HG02759 (cell line): Measurements from ENCODE around the gene THEM4.
"Not testable (repeated sequence)": the region's sequence is repeated elsewhere in the genome, so short reads cannot be mapped to it uniquely, and the experiment has no call there.

Experiments
- ATAC-seq: cut with Tn5 transposase; IDR thresholded peaks from one replicate; pipeline ENCODE4 v1.9.1; 2021; ENCODE audit warnings: mild to moderate bottlenecking, moderate library complexity; ENCODE audit not compliant: unreplicated experiment

THEM4 gene

DNA sequence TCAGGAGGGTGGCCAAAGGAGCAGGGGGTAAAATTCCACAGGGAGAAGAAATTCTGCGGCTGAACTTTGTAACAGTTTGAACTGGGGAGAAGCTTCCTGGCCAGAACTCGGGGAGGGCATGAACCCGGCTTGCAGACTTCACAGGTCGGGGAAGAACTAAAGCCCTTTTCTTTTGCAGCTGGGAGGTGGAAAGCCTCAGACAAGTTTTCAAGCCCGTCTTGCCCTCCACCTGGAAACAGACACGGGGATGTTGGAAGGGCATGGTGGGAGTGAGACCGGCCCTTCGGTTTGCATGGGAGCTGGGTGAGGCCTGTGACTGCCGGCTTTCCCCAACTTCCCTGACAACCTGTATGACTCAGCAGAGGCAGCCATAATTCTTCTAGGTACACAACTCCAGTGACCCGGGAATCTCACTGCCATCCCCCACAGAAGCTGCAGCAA is 11.3 kb downstream of the THEM4 start:
- no peak for ATAC-seq

DNA sequence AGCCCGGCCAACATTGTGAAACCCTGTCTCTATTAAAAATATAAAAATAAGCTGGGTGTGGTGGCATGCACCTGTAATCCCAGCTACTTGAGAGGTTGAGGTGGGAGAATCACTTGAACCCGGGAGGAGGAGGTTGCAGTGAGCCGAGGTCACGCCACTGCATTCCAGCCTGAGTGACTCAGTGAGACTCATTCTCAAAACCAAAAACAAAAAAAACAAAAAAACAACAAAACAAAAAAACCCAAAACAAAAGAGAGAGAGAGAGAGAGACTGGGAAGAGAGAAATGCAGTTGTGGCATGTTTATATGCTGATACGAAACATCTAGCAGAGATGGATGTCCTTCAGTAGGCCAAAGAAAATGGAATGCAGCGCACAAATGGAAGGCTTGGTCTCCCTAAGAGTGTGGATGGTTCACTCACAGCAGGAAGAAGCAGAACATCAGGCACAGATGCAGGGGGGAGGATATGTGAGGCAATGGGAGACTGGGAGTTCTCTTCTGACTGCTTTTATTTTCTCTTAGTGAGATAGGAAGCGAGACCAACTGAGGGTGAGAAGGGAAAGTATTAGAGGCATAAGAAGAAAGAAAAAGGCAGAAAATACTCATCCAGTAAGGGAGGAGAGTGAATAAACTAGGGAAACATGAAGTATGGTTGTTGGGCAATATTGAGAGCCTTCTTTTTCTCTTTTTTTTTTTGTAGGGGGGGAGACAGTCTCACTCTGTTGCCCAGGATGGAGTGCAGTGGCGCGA is 16.0 kb downstream of the THEM4 start:
- no peak for ATAC-seq

DNA sequence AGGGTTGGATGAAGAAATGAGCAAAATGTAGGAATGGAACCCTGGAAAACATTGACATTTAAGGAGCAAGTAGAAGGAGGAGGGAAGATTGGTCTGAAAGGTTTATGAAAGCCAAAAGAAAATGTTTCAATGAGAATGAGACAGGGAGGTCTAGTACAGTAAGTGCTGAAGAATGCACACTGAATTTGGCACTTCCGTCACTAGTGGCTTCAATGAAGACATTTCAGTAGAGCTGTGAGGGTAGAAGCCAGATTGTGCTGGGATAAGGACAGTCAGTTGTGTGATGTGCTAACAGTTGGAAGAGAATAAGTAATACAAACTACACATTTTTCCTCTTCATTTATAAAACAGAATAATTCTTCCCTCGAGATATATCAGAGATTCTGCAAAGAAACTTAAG is 17.1 kb downstream of the THEM4 start:
- ATAC-seq = no peak

DNA sequence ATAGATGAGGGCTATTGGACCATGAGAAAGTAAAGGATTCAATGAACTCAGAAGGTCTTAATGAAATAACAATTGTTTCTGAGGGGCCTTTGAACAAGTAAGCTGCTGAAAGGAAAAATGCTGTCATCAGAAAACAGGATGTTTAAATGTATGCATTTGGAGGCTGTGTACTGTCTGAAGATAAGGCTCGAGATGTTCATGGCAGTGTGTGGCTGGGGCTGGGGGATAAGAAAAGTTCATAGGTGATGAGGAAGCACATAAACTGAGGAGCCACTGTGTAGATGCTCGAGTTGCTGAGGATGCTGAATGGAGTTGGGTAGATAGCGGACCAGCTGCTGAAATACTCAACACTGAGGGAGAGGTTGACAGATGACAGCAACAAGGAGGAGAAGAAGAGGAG is 17.8 kb downstream of the THEM4 start:
- ATAC-seq = no peak

DNA sequence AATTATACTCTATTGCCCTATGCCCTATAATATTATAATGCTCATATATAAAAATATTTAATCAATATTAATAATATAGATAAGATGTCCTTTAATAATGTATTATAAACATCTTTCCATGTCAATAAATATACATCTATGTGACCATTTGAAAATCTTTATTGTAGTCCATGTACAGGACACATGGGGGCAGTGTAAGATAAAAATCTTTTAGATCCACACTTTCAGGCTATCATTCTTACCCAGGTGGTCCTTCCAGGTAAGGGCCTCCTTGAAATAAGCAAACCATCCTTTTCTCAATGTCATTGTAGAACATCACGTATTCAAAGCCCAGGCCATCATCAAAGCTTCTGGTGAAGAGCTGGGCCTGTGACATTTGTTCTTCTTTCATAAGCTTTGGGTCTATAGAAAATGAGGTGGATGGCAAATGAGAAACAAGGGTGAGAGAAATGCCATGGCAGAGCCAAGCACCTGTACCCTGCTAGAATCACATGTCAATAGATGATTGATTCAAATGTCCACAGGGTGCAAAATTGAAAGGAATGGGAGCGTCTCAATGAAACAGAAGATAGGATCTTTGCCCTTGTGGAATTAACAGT is 20.2 kb downstream of the THEM4 start:
- no peak for ATAC-seq

DNA sequence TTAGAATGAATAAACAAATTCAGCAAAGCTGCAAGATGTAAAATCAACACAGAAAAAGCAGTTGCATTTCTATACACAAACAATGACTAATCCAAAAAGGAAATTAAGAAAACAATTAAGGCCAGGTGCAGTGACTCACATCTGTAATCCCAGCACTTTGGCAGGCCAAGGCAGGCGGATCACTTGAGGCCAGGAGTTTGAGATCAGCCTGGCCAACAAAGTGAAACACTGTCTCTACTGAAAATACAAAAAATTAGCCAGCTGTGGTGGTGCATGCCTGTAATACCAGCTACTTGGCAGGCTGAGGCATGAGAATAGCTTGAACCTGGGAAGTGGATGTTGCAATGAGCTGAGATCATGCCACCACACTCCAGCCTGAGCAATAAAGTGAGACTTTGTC is 22.3 kb downstream of the THEM4 start:
- ATAC-seq = no peak

DNA sequence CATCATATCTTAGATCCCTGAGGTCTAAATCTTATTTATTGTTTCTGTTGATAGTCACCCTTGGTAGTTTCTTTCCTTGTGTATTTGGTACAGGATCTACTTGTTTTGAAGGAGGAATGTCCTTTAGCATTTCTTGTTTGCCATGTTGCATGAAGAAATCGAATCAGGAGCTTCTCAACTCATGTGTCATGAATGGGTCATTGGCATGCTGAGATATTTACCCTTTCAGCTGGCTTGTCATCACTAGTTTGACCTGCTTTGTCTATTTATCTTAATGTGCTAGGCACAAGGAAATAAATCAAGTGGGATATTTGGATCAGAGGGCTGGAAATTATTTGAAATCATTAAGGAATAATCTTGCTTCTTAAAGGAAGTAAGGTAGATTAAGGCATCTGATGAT is 23.8 kb downstream of the THEM4 start:
- no peak for ATAC-seq

DNA sequence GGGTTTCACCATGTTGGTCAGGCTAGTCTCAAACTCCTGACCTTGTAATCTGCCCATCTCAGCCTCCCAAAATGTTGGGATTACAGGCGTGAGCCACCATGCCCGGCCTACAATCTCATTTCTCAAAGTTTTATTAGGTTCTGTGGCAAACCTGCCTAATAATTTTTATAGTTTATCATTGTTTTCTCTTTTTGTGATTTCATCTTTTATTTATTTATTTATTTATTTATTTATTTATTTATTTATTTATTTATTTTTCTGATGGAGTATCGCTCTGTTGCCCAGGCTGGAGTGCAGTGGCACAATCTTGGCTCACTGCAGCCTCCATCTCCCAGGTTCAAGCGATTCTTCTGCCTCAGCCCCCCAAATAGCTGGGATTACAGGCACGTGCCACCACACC is 24.4 kb downstream of the THEM4 start:
- not testable (repeated sequence) for ATAC-seq

DNA sequence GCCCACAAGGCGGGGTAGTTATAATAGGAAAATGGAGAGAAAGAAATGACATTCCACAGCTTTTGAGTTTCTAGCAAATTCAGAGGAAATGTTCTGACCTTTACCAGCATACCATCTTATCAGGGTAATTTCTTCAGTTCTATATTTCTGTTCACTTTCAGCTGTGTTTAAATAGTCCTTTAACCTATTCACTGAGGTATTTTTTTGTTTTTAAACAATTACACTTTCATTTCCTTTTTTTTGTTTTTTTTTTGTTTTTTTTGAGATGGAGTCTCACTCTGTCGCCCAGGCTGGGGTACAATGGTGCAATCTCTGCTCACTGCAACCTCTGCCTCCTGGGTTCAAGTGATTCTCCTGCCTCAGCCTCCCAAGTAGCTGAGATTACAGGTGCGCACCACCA is 24.9 kb downstream of the THEM4 start:
- ATAC-seq = not testable (repeated sequence)

DNA sequence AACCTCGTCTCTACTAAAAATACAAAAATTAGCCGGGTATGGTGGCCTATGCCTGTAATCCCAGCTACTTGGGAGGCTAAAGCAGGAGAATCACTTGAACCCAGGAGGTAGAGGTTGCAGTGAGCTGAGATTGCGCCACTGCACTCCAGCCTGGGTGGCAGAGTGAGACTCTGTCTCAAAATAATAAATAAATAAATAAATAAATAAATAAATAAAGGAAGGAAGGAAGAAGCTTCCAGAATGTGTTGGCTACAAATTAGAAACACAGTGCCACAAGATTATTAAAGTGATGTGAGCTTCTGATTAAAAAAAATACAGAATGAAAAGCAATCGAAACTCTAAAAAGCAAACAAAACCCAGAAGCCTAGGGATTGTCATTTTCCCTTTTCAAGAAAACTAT is 25.4 kb downstream of the THEM4 start:
- not testable (repeated sequence) for ATAC-seq

DNA sequence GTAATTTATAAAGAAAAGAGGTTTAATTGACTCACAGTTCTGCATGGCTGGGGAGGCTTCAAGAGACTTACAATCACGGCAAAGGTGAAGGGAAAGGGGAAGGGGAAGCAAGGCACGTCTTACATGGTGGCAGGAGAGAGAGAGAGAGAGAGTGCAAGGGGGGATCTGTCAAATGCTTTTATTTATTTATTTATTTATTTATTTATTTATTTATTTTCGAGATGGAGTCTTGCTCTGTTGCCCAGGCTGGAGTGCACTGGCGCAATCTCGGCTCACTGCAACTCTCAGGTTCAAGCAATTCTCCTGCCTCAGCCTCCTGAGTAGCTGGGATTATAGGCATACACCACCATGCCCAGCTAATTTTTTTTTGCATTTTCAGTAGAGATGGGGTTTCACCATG is 26.4 kb downstream of the THEM4 start:
- not testable (repeated sequence) for ATAC-seq

DNA sequence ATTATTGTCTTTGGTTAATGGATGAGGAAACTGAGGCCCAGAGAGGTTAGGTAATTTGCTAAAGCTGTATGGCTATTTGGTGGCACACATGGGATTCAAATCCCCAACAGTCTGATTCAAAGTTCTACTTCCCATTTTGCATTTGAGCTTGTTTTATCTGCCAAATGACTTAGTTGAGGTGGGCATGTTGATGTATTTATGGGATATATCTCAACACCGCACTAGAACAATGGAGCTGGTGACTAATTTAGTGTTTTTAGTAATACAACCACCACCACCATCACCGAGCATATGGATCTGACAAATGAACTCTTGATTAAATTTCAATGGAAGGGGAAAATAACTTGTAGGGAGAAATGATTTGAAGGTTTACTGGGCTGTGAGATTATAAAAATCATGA is 26.8 kb downstream of the THEM4 start:
- no peak for ATAC-seq

DNA sequence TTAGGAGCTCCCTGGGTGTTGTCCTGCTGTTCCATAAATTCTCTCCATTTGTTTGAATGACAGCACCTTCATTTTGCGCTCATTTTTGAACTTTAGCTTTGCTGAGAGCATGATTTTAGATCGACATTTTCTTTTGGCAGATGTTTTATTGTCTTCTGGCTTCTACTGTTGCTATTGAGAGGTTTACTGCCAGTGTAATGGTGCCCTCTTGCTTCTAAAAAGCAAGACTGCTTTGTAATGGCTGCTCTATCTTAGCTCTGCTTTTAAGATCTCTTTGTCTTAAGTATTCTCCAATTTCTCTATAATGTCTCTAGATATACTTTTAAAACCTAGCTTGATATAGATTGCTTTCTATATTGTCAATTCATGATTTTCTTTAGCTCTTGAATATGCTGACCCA is 27.8 kb downstream of the THEM4 start:
- no peak for ATAC-seq

DNA sequence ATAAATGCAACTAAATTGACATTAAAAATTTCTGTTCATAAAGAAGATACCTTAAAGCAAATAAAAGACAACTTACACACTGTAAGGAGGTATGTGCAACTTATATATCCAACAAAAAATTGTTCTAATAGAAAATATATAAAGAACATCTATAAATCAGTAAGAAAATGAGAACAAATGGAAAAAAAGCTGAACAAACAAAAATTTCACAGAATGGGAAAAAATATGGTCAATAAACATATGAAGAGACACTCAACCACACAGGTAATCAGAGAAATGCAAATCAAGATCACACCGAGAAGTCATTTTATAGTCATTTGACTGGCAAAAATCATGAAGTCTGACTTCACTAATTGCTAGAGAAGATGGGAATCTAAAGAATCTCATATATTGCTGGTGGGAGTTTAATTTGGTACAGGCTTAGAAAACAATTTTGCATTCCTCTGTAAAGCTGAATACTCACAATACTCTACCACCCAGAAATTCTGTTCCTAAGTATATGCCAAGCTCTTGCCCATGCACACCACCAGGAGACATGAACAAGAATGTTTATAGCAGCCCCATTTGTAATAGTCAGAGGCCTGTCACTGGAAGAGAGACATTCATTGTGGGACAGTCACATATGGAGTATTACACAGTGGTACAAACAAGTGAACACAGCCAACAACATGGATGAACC is 33.8 kb downstream of the THEM4 start:
- ATAC-seq = no peak

DNA sequence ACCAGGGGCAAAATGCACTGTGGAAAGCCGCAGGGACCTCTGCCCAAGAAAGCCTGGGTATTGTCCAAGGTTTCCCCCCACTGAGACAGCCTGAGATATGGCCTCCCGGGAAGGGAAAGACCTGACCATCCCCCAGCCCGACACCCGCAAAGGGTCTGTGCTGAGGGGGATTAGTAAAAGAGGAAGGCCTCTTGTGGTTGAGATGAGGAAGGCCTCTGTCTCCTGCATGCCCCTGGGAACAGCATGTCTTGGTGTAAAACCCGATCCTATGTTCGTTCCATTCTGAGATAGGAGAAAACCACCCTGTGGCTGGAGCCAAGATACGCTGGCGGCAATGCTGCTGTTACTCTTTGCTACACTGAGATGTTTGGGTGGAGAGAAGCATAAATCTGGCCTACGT is 36.5 kb downstream of the THEM4 start:
- ATAC-seq = not testable (repeated sequence)

DNA sequence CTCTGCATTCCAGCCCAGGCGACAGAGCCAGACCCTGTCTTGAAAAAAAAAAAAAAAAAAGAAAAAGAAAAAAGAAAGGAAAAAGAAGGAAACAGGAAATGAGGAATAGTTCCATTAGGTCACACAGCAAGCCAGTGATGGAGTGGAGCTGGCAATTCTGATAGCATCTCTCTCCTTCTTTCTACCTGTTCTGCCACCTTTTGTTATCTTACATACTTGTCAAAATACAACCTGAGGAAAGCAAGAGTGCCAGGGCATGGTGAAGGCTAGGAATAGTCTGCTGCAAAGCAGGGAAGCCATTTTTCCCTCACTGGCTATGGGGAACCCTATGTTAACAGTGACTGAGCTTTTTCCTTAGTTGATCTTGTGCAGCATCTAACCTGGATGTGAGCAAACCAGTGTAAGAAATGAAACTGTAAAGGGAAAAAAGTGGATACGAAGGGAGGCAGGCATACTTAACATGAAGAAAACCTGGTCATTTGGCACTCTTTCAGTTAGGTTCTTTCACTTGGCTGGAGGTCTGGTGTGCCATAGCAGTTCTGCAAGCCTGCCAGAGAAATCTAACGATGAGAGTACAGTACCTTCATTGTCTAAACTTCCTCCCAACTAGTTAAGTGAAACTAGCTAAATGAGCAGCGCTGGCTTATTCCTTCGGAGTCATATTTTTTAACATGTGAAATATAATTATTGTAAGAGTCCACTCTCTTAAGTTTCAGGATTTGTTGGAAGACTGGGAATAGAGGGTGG is 37.9 kb downstream of the THEM4 start:
- ATAC-seq = no peak

DNA sequence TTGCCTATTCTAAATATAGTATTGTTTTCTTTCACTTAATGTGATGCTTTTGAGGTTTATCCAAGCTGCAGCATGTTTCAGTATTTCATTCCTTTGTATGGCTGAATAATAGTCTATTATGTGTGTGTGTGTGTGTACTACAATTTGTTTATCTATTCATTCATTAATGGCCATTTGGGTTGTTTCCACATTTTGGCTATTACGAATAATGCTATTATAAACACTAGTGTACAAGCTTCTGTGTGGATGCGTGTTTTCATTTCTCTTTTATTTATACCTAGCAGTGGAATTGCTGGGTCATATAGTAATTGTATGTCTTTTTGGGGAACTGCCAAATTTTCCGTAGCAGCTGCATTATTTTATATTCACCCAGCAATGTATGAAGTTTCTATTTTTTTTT is 40.8 kb downstream of the THEM4 start:
- ATAC-seq = no peak

DNA sequence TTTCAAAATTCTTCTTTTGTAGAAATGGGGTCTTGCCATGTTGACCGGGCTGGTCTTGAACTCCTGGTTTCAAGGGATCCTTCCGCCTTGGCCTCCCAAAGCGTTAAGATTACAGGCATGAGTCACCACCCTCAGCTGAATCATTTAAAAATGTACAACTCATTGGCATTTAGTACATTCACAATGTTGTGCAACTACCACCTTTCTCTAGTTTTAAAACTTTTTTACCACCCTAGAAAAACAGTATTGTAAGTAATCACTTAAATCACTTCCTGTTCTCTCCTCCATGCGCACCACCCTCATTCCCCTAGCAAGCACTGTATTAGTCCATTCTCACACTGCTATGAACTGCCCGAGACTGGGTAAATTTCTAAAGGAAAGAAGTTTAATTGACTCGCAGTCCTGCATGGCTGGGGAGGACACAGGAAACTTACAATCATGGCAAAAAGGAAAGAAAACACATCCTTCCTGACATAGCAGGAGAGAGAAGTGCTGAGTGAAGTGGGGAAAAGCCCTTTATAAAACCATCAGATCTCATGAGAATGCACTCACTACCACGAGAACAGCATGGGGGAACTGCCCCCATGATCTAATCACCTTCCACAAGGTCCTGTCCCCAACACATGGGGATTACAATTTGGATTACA is 41.4 kb downstream of the THEM4 start:
- ATAC-seq = no peak

DNA sequence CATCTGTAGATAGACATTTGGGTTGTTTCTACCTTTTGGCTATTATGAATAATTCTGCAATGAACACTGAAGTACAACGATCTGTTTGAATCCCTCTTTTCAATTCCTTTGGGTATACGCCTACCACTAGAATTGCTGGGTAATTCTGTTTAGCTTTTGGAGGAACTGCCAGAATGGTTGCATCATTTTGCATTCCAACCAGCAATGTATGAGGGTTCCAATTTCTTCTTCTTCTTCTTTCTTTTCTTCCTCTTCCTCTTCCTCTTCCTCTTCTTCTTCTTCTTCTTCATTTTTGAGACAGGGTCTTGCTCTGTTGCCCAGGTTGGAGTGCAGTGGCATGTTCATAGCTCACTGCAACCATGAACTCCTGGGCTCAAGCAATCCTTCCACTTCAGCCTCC is 42.0 kb downstream of the THEM4 start:
- ATAC-seq = no peak

DNA sequence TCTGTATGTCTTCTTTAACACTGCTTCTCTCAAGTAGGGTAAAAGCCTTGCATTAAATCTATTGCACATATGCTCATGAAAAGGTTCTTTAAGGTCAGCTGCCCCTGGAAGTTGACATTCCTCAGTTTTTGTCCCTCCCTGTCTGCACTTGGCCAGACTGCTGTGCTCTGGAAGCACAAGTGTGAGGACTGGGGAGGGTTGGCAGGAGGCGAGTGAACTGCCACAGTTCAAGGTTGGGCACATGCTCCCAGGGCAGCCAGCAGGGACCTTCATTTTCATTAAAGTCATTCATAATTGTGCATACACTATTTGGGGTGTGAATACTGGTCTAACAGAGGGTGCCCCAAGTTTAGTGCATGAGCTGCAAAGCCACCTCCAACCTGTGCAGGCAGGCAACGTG is 44.9 kb downstream of the THEM4 start:
- ATAC-seq = no peak

DNA sequence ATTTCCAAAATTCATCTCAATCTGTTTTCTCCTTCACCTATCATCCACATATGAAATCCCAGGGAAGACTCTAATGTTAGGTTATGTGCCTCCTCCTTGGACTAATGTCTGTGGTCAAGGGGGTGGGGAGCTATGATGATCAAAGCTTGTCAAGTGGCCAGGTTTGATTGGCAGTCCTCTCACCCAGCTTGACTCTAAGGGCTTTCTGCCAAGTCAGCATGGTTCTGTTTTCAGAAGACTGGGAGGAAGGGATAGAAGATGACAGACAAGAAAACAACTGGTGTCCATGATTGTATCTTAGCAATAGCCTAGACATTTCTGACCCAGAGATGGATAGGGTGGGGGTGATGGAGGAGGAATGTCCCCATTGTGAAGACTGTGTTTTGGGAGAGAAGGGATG is 46.7 kb downstream of the THEM4 start:
- ATAC-seq = no peak
